Tibial nerve (tissue), 4 donors: ENCODE data around the gene SLC35F1. TPM values are rescaled to one million over a fixed set of nuclear protein-coding genes. Genes with fewer than 3 reads are reported as not detected.
A peak's percentile ranks its signal among the peaks of the same experiment; 100 is the strongest.

Experiments used
- DNase-seq, 2 donors: peaks; one replicate each; pipeline ENCODE4 v3.0.0-alpha.2; 2019; ENCODE audit warnings: low spot score in 2 of 2
- H3K27ac ChIP-seq, 4 donors: fragments of 200-600 bp; sonication (generic) in 3 of 4; one replicate each; pipeline ENCODE4 v1.5.1; 2017 to 2019; ENCODE audit warnings: mild to moderate bottlenecking in 1 of 4
- H3K27me3 ChIP-seq, 2 donors: fragments of 200-600 bp; sonication (generic) in 1 of 2; one replicate each; pipeline versions ENCODE4 v1.5.1 to v1.6.0; 2017 to 2019
- H3K36me3 ChIP-seq, 3 donors: fragments of 200-600 bp; sonication (generic); one replicate each; pipeline ENCODE4 v1.5.1; 2018 to 2019
- H3K4me1 ChIP-seq, 4 donors: fragments of 200-600 bp; sonication (generic) in 3 of 4; one replicate each; pipeline ENCODE4 v1.5.1; 2017 to 2019
- H3K4me3 ChIP-seq, 4 donors: fragments of 200-600 bp; sonication (generic) in 3 of 4; one replicate each; pipeline ENCODE4 v1.5.1; 2017 to 2019; ENCODE audit warnings: mild to moderate bottlenecking in 1 of 4, moderate library complexity in 1 of 4
- H3K9me3 ChIP-seq, 4 donors: fragments of 200-600 bp; sonication (generic) in 3 of 4; one replicate each; pipeline ENCODE4 v1.5.1; 2017 to 2019
- EP300 ChIP-seq, 2 donors: sonication (generic); formaldehyde crosslinking; IDR thresholded peaks; one replicate each; pipeline ENCODE4 v1.6.1; 2017; ENCODE audit warnings: antibody characterized with exemption in 2 of 2, mild to moderate bottlenecking in 1 of 2
- POLR2A ChIP-seq, 2 donors: fragments of 450-650 bp; IDR thresholded peaks; one replicate each; pipeline ENCODE4 v1.6.1; 2017; ENCODE audit warnings: antibody characterized with exemption in 2 of 2, mild to moderate bottlenecking in 2 of 2, moderate library complexity in 2 of 2
- WGBS, 2 donors: methylation state at CpG; one replicate each; pipeline ENCODE4 v1.1.5; 2018; 5-methylcytosine and 5-hydroxymethylcytosine counted together
- total RNA-seq, 4 donors: library from RNA; depleted of rRNA; stranded (reverse); fragments of >200 nt; gene quantifications; one replicate each; pipeline ENCODE4 v1.1.0, GENCODE V29; 2016
- TF ChIP-seq, protein P1 (sequence below), 5 experiments: fragments of 200-600 bp in 3 of 5; fragments of 450-650 bp in 2 of 5; sonication (generic) in 3 of 5; IDR thresholded peaks; one replicate each; pipeline ENCODE4 v1.5.1; 2016 to 2019; ENCODE audit warnings: antibody characterized with exemption in 5 of 5, mild to moderate bottlenecking in 3 of 5, moderate library complexity in 2 of 5

Gene SLC35F1
- total RNA-seq, 4 donors from 2014 or later = 12.7 to 40.4 (median 16.5) TPM

DNA sequence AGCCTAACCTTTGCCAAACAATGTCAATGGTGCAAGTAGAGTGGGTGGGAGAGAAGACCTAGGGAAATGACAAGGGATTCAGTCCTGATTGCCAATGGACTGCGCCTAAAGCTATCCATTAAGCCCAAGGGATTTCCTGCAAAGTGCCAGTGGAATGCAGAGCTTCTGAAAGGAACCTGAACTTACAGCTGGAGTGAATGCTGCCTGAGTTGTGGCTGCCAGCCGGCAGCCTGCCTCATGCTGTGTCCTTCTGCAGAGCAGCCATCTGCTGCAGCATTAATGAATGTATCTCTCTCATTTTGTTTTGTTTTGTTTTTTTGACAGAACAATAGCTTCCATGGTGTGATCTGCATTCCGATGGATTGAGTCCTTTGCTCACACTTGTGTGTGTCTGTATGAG, 44.7 kb downstream of the SLC35F1 start:
- Histone ChIP-seq H3K4me1 (peaks cover 0 to 6% (median 3%) of the 10 kb centered on the region in 4 donors), H3K9me3 (no peaks in the 10 kb centered on the region), H3K27me3 (no peaks in the 10 kb centered on the region), H3K4me3 (no peak overlapping the region), H3K36me3 (no peaks in the 10 kb centered on the region), H3K27ac (no peak overlapping the region)
- 14 to 26% methylated on average over 3 of the region's 3 CpGs for WGBS, 2 donors
- TF ChIP-seq, protein P1, sequence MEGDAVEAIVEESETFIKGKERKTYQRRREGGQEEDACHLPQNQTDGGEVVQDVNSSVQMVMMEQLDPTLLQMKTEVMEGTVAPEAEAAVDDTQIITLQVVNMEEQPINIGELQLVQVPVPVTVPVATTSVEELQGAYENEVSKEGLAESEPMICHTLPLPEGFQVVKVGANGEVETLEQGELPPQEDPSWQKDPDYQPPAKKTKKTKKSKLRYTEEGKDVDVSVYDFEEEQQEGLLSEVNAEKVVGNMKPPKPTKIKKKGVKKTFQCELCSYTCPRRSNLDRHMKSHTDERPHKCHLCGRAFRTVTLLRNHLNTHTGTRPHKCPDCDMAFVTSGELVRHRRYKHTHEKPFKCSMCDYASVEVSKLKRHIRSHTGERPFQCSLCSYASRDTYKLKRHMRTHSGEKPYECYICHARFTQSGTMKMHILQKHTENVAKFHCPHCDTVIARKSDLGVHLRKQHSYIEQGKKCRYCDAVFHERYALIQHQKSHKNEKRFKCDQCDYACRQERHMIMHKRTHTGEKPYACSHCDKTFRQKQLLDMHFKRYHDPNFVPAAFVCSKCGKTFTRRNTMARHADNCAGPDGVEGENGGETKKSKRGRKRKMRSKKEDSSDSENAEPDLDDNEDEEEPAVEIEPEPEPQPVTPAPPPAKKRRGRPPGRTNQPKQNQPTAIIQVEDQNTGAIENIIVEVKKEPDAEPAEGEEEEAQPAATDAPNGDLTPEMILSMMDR (IDR thresholded peaks at IDR 0.05) = no peak
- TF ChIP-seq POLR2A (IDR thresholded peaks at IDR 0.05) (no peak), EP300 (IDR thresholded peaks at IDR 0.05) (no peak)
- DNase-seq = no peak

DNA sequence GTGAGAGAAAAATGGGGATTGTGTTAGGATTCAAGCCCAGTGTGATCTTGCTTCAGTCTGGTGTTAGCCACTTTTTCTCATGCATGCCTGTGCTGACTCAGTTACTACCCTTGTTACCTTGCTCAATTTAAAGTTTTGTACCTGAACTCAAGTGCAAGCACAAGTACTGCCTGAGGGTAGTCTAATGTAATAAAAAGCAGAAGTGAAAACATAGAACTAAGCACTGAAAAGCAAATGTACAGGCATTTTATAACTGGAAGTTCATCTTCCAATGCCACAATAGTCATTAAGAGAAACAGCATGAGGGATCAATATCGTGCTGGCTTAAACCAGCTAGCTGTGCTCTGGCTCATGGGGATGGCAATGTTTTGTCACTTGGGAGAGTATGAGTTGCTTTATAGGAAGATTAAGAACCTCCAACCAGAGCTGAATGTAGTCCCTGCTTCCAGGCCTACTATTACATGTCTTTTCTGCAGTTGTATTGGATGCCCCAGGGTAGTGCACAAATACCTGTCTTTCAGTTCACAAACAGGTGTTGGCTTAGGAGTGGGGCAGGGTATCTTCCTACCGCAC, 48.7 kb downstream of the SLC35F1 start:
- Histone ChIP-seq H3K27me3 (no peaks in the 10 kb centered on the region), H3K27ac (no peak overlapping the region), H3K4me1 (peaks cover 0 to 6% (median 3%) of the 10 kb centered on the region in 4 donors), H3K4me3 (no peak overlapping the region), H3K9me3 (no peaks in the 10 kb centered on the region), H3K36me3 (no peaks in the 10 kb centered on the region)
- TF ChIP-seq POLR2A (IDR thresholded peaks at IDR 0.05) (no peak), EP300 (IDR thresholded peaks at IDR 0.05) (no peak)
- TF ChIP-seq, protein P1 (IDR thresholded peaks at IDR 0.05) = no peak
- 86 to 87% methylated on average over 2 of the region's 2 CpGs for WGBS, 2 donors
- DNase-seq = no peak

DNA sequence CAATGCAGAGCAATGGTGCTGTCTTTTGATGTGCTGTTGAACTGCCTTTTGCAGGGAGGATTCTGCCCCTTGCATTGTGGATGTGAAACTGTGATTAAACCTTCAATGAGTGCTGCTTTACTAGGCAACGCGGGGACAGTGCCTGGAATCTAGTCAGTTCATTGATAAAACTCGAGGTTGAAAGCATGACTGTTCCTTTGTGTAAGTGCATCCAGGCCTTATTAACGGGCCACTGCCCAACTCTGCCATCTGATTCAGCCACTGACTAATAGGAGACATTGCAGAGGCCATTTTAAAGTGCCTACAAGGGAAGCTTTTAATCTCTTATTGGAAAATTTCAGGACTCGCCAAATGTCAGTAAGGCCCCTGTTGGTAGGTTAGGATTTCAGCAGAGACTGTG, 49.3 kb downstream of the SLC35F1 start:
- 48 to 49% methylated on average over 5 of the region's 5 CpGs for WGBS, 2 donors
- DNase-seq = no peak
- no peaks in the 10 kb centered on the region for H3K36me3 ChIP-seq
- no peaks in the 10 kb centered on the region for H3K27me3 ChIP-seq
- H3K4me1 ChIP-seq = peaks cover 0 to 6% (median 3%) of the 10 kb centered on the region in 4 donors
- H3K27ac ChIP-seq = peak overlapping the region in 1 of 4 donors; percentile 51
- H3K9me3 ChIP-seq = no peaks in the 10 kb centered on the region
- TF ChIP-seq, protein P1 (IDR thresholded peaks at IDR 0.05) = no peak
- H3K4me3 ChIP-seq = no peak overlapping the region

DNA sequence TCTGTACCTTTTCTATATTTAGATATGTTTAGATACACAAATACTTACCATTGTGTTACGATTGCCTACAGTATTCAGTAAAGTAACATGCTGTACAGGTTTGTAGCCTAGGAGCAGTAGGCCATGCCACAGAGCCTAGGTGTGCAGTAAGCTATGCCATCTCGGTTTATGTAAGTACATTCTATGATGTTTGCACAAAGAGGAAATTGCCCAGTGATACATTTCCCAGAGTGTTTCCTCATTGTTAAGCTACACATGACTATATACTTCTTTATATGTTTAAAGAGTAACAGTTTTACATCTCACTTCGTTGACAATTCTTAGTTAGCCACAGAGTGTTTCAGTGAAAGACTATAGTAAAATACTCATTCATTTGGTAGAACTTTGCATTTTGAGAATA, 51.5 kb downstream of the SLC35F1 start:
- Histone ChIP-seq H3K4me3 (no peak overlapping the region), H3K9me3 (no peaks in the 10 kb centered on the region), H3K36me3 (no peaks in the 10 kb centered on the region), H3K4me1 (no peaks in the 10 kb centered on the region), H3K27ac (no peak overlapping the region), H3K27me3 (no peaks in the 10 kb centered on the region)
- no peak for TF ChIP-seq EP300 (IDR thresholded peaks at IDR 0.05)
- TF ChIP-seq, protein P1 (IDR thresholded peaks at IDR 0.05) = no peak
- TF ChIP-seq POLR2A (IDR thresholded peaks at IDR 0.05) = no peak
- DNase-seq = no peak
- WGBS, 2 donors = 83% methylated on average over 3 of the region's 3 CpGs

DNA sequence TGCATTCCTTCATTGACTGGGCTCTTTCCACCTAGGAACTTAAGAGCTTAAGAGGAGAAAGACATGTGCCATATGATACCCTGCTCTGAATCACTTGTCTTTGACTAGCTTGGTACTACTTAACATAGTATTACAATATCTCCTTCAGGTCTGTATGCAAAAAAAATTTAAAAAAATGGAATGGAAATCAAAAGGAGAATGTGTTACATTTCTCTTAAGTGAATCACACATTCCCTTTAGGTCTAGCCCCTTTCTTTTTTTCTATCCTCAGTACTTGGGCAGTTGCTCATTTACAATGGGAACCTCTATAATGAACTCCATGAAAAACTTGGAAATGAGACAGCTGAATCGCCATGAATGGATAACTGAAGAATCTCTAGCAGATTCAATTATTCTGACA, 53.8 kb downstream of the SLC35F1 start:
- H3K27ac ChIP-seq = peak overlapping the region in 1 of 4 donors; percentile 23
- TF ChIP-seq, protein P1 (IDR thresholded peaks at IDR 0.05) = no peak
- TF ChIP-seq POLR2A (IDR thresholded peaks at IDR 0.05) (no peak), EP300 (IDR thresholded peaks at IDR 0.05) (no peak)
- peaks cover 0 to 14% (median 0%) of the 10 kb centered on the region in 4 donors for H3K9me3 ChIP-seq
- no peaks in the 10 kb centered on the region for H3K27me3 ChIP-seq
- H3K4me1 ChIP-seq = no peaks in the 10 kb centered on the region
- 39 to 44% methylated on average over 1 of the region's 1 CpG for WGBS, 2 donors
- no peaks in the 10 kb centered on the region for H3K36me3 ChIP-seq
- no peak for DNase-seq
- no peak overlapping the region for H3K4me3 ChIP-seq
